ENCODE measurements around the gene KLRB1. TPM values are rescaled to one million over a fixed set of nuclear protein-coding genes. Genes with fewer than 3 reads are reported as not detected.

KLRB1 gene
- total and polyA plus RNA-seq, 2 of the 13 experiments (the other 11 are each of a cell fraction or from before 2014, with no cell fraction given), result not detected

GRCh38 chr12:9588749-9589148, 19.0 kb downstream of the KLRB1 start (continued):
- TF ChIP-seq, protein P1, sequence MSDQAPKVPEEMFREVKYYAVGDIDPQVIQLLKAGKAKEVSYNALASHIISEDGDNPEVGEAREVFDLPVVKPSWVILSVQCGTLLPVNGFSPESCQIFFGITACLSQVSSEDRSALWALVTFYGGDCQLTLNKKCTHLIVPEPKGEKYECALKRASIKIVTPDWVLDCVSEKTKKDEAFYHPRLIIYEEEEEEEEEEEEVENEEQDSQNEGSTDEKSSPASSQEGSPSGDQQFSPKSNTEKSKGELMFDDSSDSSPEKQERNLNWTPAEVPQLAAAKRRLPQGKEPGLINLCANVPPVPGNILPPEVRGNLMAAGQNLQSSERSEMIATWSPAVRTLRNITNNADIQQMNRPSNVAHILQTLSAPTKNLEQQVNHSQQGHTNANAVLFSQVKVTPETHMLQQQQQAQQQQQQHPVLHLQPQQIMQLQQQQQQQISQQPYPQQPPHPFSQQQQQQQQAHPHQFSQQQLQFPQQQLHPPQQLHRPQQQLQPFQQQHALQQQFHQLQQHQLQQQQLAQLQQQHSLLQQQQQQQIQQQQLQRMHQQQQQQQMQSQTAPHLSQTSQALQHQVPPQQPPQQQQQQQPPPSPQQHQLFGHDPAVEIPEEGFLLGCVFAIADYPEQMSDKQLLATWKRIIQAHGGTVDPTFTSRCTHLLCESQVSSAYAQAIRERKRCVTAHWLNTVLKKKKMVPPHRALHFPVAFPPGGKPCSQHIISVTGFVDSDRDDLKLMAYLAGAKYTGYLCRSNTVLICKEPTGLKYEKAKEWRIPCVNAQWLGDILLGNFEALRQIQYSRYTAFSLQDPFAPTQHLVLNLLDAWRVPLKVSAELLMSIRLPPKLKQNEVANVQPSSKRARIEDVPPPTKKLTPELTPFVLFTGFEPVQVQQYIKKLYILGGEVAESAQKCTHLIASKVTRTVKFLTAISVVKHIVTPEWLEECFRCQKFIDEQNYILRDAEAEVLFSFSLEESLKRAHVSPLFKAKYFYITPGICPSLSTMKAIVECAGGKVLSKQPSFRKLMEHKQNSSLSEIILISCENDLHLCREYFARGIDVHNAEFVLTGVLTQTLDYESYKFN (CRISPR knock-in tag; conservative IDR thresholded peaks at IDR 0.05), result peak; percentile 60
- no peak for TF ChIP-seq MTA1 (CRISPR knock-in tag; IDR thresholded peaks at IDR 0.05; ENCODE audit: borderline replicate concordance)
- TF ChIP-seq EP300 (IDR thresholded peaks at IDR 0.05; ENCODE audit: low read depth in 2 of 2, low read length in 2 of 2), result peak in 1 of 2 experiments; percentile 36; a peak in 2 of 4 replicates
- TF ChIP-seq EP300 (CRISPR knock-in tag; IDR thresholded peaks at IDR 0.05; ENCODE audit: borderline replicate concordance), result no peak
- no peak for TF ChIP-seq ZNF878 (CRISPR knock-in tag; IDR thresholded peaks at IDR 0.05)
- peak; percentile 69 for TF ChIP-seq FOSL2 (CRISPR knock-in tag; IDR thresholded peaks at IDR 0.05)
- TF ChIP-seq ZMYM4 (CRISPR knock-in tag; IDR thresholded peaks at IDR 0.05), result peak; percentile 87
- no peak for TF ChIP-seq FOXK2 (IDR thresholded peaks at IDR 0.05)
- peak; percentile 41; the same call in 1 of the 2 replicates for TF ChIP-seq TBX2 (CRISPR knock-in tag; IDR thresholded peaks at IDR 0.05; ENCODE audit: borderline replicate concordance)
- peak; percentile 49; the same call in 1 of the 2 replicates for TF ChIP-seq SAP130 (CRISPR knock-in tag; IDR thresholded peaks at IDR 0.05; ENCODE audit: low read depth)
- 0 out of 2 replicates have a peak, but pooled peaks have one; percentile 57 for TF ChIP-seq HES4 (CRISPR knock-in tag; IDR thresholded peaks at IDR 0.05; ENCODE audit: borderline replicate concordance)
- TF ChIP-seq, protein P2, sequence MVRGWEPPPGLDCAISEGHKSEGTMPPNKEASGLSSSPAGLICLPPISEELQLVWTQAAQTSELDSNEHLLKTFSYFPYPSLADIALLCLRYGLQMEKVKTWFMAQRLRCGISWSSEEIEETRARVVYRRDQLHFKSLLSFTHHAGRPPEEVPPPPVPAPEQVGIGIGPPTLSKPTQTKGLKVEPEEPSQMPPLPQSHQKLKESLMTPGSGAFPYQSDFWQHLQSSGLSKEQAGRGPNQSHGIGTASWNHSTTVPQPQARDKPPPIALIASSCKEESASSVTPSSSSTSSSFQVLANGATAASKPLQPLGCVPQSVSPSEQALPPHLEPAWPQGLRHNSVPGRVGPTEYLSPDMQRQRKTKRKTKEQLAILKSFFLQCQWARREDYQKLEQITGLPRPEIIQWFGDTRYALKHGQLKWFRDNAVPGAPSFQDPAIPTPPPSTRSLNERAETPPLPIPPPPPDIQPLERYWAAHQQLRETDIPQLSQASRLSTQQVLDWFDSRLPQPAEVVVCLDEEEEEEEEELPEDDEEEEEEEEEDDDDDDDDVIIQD (CRISPR knock-in tag; IDR thresholded peaks at IDR 0.05; ENCODE audit: low read depth), result peak; percentile 81; the same call in 1 of the 2 replicates
- TF ChIP-seq MIXL1 (CRISPR knock-in tag; IDR thresholded peaks at IDR 0.05), result 0 out of 2 replicates have a peak, but pooled peaks have one; percentile 31
- TF ChIP-seq POGZ (CRISPR knock-in tag; IDR thresholded peaks at IDR 0.05), result peak; percentile 80
- TF ChIP-seq GATAD2A (CRISPR knock-in tag; IDR thresholded peaks at IDR 0.05), result peak; percentile 44; the same call in 1 of the 2 replicates
- peak; percentile 67 for TF ChIP-seq SALL1 (CRISPR knock-in tag; IDR thresholded peaks at IDR 0.05)
- TF ChIP-seq, protein P3, sequence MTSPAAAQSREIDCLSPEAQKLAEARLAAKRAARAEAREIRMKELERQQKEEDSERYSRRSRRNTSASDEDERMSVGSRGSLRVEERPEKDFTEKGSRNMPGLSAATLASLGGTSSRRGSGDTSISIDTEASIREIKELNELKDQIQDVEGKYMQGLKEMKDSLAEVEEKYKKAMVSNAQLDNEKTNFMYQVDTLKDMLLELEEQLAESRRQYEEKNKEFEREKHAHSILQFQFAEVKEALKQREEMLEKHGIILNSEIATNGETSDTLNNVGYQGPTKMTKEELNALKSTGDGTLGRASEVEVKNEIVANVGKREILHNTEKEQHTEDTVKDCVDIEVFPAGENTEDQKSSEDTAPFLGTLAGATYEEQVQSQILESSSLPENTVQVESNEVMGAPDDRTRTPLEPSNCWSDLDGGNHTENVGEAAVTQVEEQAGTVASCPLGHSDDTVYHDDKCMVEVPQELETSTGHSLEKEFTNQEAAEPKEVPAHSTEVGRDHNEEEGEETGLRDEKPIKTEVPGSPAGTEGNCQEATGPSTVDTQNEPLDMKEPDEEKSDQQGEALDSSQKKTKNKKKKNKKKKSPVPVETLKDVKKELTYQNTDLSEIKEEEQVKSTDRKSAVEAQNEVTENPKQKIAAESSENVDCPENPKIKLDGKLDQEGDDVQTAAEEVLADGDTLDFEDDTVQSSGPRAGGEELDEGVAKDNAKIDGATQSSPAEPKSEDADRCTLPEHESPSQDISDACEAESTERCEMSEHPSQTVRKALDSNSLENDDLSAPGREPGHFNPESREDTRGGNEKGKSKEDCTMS (CRISPR knock-in tag; conservative IDR thresholded peaks at IDR 0.05), result no peak
- TF ChIP-seq SNRNP70 (IDR thresholded peaks at IDR 0.05; ENCODE audit: low read depth, low read length), result no peak
- TF ChIP-seq ZNF660 (CRISPR knock-in tag; IDR thresholded peaks at IDR 0.05; ENCODE audit: borderline replicate concordance, low read depth), result no peak
- peak; percentile 42 for TF ChIP-seq HNF4A (CRISPR knock-in tag; IDR thresholded peaks at IDR 0.05)
- TF ChIP-seq FOXP1 (IDR thresholded peaks at IDR 0.05), result no peak
- 0 out of 2 replicates have a peak, but pooled peaks have one; percentile 7 for TF ChIP-seq FOXP1 (CRISPR knock-in tag; IDR thresholded peaks at IDR 0.05)
- TF ChIP-seq, protein P4, sequence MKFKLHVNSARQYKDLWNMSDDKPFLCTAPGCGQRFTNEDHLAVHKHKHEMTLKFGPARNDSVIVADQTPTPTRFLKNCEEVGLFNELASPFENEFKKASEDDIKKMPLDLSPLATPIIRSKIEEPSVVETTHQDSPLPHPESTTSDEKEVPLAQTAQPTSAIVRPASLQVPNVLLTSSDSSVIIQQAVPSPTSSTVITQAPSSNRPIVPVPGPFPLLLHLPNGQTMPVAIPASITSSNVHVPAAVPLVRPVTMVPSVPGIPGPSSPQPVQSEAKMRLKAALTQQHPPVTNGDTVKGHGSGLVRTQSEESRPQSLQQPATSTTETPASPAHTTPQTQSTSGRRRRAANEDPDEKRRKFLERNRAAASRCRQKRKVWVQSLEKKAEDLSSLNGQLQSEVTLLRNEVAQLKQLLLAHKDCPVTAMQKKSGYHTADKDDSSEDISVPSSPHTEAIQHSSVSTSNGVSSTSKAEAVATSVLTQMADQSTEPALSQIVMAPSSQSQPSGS (CRISPR knock-in tag; IDR thresholded peaks at IDR 0.05), result peak; percentile 25; the same call in 1 of the 2 replicates
- TF ChIP-seq ZNF792 (CRISPR knock-in tag; IDR thresholded peaks at IDR 0.05), result no peak
- TF ChIP-seq HOXA3 (CRISPR knock-in tag; IDR thresholded peaks at IDR 0.05), result peak; percentile 30; the same call in 1 of the 2 replicates

Data from HepG2 (cell line).